GM23338 (cell line): Measurements from ENCODE around the gene HMGB4. TPM values are rescaled to one million over a fixed set of nuclear protein-coding genes. Genes with fewer than 3 reads are reported as not detected.

Source experiments
- ATAC-seq: fragments of 200-7000 bp; cut with Tn5 transposase; 3 replicates; pipeline ENCODE4 v1.9.1; 2020
- DNase-seq: peaks from one replicate; pipeline ENCODE4 v3.0.0-alpha.2; 2015; ENCODE audit warnings: low spot score
- H2AFZ ChIP-seq: fragments of 200-600 bp; sonication (generic); 2 replicates; pipeline ENCODE4 v1.8.0; 2016; ENCODE audit warnings: antibody characterized with exemption, mild to moderate bottlenecking, moderate library complexity
- H3F3A ChIP-seq: fragments of 200-600 bp; sonication (generic); replicated peaks from 2 replicates; pipeline ENCODE4 v1.8.0; 2017; ENCODE audit warnings: antibody characterized with exemption, mixed run types, low read depth
- H3K27ac ChIP-seq: fragments of 200-600 bp; sonication (generic); 2 replicates; pipeline ENCODE4 v1.6.1; 2016; ENCODE audit warnings: low read depth
- H3K27me3 ChIP-seq: fragments of 200-600 bp; sonication (generic); 2 replicates; pipeline ENCODE4 v1.8.0; 2016; ENCODE audit warnings: mild to moderate bottlenecking, mixed run types, moderate library complexity; ENCODE audit not compliant: insufficient read depth
- H3K36me3 ChIP-seq: fragments of 200-600 bp; sonication (generic); 2 replicates; pipeline ENCODE4 v1.8.0; 2016; ENCODE audit warnings: mild to moderate bottlenecking; ENCODE audit not compliant: insufficient read depth
- H3K4me1 ChIP-seq: fragments of 200-600 bp; sonication (generic); 2 replicates; pipeline ENCODE4 v1.8.0; 2016; ENCODE audit warnings: mild to moderate bottlenecking, moderate library complexity; ENCODE audit not compliant: insufficient read depth
- H3K4me2 ChIP-seq: fragments of 200-600 bp; sonication (generic); 2 replicates; pipeline ENCODE4 v1.7.1; 2017; ENCODE audit warnings: mixed run types
- H3K4me3 ChIP-seq: fragments of 200-600 bp; sonication (generic); 2 replicates; pipeline ENCODE4 v1.6.1; 2016; ENCODE audit warnings: mixed run types
- H3K79me2 ChIP-seq: fragments of 200-600 bp; sonication (generic); replicated peaks from 2 replicates; pipeline ENCODE4 v1.8.0; 2017; ENCODE audit warnings: mild to moderate bottlenecking; ENCODE audit not compliant: insufficient read depth
- H3K9me2 ChIP-seq: fragments of 200-600 bp; sonication (generic); 2 replicates; pipeline ENCODE4 v1.8.0; 2017; ENCODE audit not compliant: insufficient read depth
- H4K20me1 ChIP-seq: fragments of 200-600 bp; sonication (generic); replicated peaks from 2 replicates; pipeline ENCODE4 v1.8.0; 2017; ENCODE audit warnings: mild to moderate bottlenecking; ENCODE audit not compliant: insufficient read depth
- H3K27ac Mint-ChIP-seq: 2 replicates; pipeline ENCODE4 v1.8.0; 2020; ENCODE audit warnings: inconsistent platforms, mild to moderate bottlenecking, moderate library complexity, mixed read lengths
- H3K27me3 Mint-ChIP-seq: 3 replicates; pipeline ENCODE4 v1.8.0; 2022; ENCODE audit warnings: low read depth, mild to moderate bottlenecking, moderate library complexity, mixed read lengths, inconsistent platforms; ENCODE audit not compliant: insufficient read depth, poor library complexity
- H3K36me3 Mint-ChIP-seq: 3 replicates; pipeline ENCODE4 v1.8.0; 2021; ENCODE audit warnings: low read depth, mild to moderate bottlenecking, inconsistent platforms, moderate library complexity, mixed read lengths
- H3K4me1 Mint-ChIP-seq: 3 replicates; pipeline ENCODE4 v1.8.0; 2020; ENCODE audit warnings: mild to moderate bottlenecking, inconsistent platforms, mixed read lengths
- H3K4me3 Mint-ChIP-seq: 3 replicates; pipeline ENCODE4 v1.8.0; 2021; ENCODE audit warnings: moderate library complexity, mild to moderate bottlenecking, inconsistent platforms, mixed read lengths
- H3K9me3 Mint-ChIP-seq: 3 replicates; pipeline ENCODE4 v1.8.0; 2020; ENCODE audit warnings: moderate library complexity, mild to moderate bottlenecking, inconsistent platforms, mixed read lengths
- CREB1 ChIP-seq: fragments of 250-450 bp; sonication (Bioruptor Pico); IDR thresholded peaks from 2 replicates; pipeline ENCODE4 v1.5.0; 2020; ENCODE audit warnings: low read depth, mild to moderate bottlenecking, moderate library complexity
- EZH2phosphoT487 ChIP-seq: fragments of 200-600 bp; sonication (generic); IDR thresholded peaks from one replicate; pipeline ENCODE4 v1.8.1; 2018; ENCODE audit warnings: antibody characterized with exemption; ENCODE audit not compliant: unreplicated experiment
- JUNB ChIP-seq: IDR thresholded peaks from one replicate; pipeline ENCODE4 v1.6.1; 2016; ENCODE audit warnings: antibody characterized with exemption; ENCODE audit not compliant: unreplicated experiment
- NANOG ChIP-seq: IDR thresholded peaks from 2 replicates; pipeline ENCODE4 v1.6.1; 2016; ENCODE audit warnings: antibody characterized with exemption, borderline replicate concordance
- ZNF114 ChIP-seq: fragments of 250-450 bp; sonication (Bioruptor Pico); IDR thresholded peaks from 2 replicates; pipeline ENCODE4 v1.5.0; 2020; ENCODE audit warnings: mild to moderate bottlenecking, moderate library complexity
- ZNF331 ChIP-seq: fragments of 250-450 bp; sonication (Bioruptor Pico); IDR thresholded peaks from 2 replicates; pipeline ENCODE4 v1.5.0; 2020; ENCODE audit warnings: low read depth, mild to moderate bottlenecking, moderate library complexity
- polyA plus RNA-seq: library from polyadenylated mRNA; unstranded; fragments of >200 nt; fragmentation: Nextera tagmentation; extraction: Ambion mirVana; gene quantifications from 2 replicates; pipeline ENCODE4 v1.2.1, GENCODE V29; 2016
- total RNA-seq: library from RNA; depleted of rRNA; stranded (reverse); fragments of >200 nt; shearing (Covaris generic); gene quantifications from 2 replicates; pipeline ENCODE4 v1.2.3, GENCODE V29; 2014
- TF ChIP-seq, protein P1 (sequence below): fragments of 250-450 bp; sonication (Bioruptor Pico); IDR thresholded peaks from 2 replicates; pipeline ENCODE4 v1.5.0; 2020; ENCODE audit warnings: mild to moderate bottlenecking, moderate library complexity
- TF ChIP-seq, protein P2 (sequence below): IDR thresholded peaks from 2 replicates; pipeline ENCODE4 v1.6.1; 2016; ENCODE audit warnings: antibody characterized with exemption
- TF ChIP-seq, protein P3 (sequence below): IDR thresholded peaks from one replicate; pipeline ENCODE4 v1.6.1; 2018; ENCODE audit warnings: antibody characterized with exemption; ENCODE audit not compliant: unreplicated experiment

HMGB4 gene
- total and polyA plus RNA-seq, 2 experiments from 2014 or later: not detected

DNA sequence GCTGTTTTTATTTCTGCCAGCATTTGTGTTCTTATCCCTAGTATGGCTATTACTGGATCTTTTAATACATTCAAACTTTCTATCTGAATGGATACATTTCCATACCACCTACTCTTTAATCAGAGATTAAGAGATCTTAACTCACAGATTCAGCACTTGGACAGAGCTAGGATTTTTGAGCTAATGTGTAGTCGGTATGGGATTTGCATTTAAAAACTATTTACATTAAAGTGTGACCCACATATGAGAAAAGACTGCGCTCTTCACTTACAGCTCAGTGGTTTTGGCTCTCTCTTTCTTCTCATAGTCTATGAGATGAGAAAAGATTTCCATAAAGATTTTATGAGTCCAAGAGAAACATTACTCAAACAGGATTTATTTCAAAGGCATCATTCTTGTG, 16.4 kb downstream of the HMGB4 start:
- H3K36me3 ChIP-seq: no peaks in the 10 kb centered on the region
- peaks cover 5% of the 10 kb centered on the region; the same call in 1 of the 2 replicates for H3K9me2 ChIP-seq
- H3K36me3 Mint-ChIP-seq: peaks cover 3% of the 10 kb centered on the region; the same call in 2 of the 3 replicates

DNA sequence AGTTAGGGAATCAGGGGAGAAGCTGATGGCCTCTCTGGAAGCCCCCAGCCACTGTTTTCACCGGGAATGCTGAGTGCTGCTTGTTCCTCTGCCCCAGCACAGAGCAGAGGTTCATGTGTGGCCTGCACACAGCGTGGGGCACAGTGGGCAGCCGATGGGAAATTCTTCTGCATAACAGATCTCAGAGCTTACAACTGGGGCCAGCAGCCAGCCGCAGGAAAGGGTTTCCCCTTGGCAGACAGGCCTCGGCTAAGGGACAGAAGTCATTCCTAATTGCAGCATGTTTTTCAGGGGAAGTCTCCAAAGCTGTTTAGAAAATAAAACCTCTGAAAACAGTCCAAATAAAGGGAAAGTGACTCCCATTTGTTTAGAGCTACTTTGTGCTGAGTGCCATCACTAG, 22.6 kb downstream of the HMGB4 start:
- no peaks in the 10 kb centered on the region; the same call in 1 of the 2 replicates for H4K20me1 ChIP-seq
- no peaks in the 10 kb centered on the region for H3K79me2 ChIP-seq
- Mint-ChIP-seq H3K27me3 (peaks cover 5% of the 10 kb centered on the region), H3K9me3 (peaks cover 3% of the 10 kb centered on the region; the same call in 1 of the 3 replicates), H3K27ac (no peak overlapping the region), H3K4me1 (peaks cover 23% of the 10 kb centered on the region), H3K4me3 (no peak overlapping the region; the same call in 2 of the 3 replicates), H3K36me3 (0 out of 3 replicates have a peak, but pooled peaks cover 2% of the 10 kb centered on the region)
- no peak overlapping the region for H3K27ac ChIP-seq
- peaks cover 6% of the 10 kb centered on the region; the same call in 1 of the 2 replicates for H3K4me1 ChIP-seq
- H3K4me2 ChIP-seq: no peak overlapping the region
- ATAC-seq (peak; percentile 93), DNase-seq (peak; percentile 14)
- H3K27me3 ChIP-seq: no peaks in the 10 kb centered on the region
- no peaks in the 10 kb centered on the region for H3K9me2 ChIP-seq
- H2AFZ ChIP-seq: no peak overlapping the region
- H3K36me3 ChIP-seq: no peaks in the 10 kb centered on the region
- H3K4me3 ChIP-seq: no peak overlapping the region
- H3F3A ChIP-seq: no peaks in the 10 kb centered on the region
- TF ChIP-seq ZNF331 (CRISPR knock-in tag): no peak
- no peak for TF ChIP-seq CREB1 (CRISPR knock-in tag)
- no peak for TF ChIP-seq EZH2phosphoT487
- TF ChIP-seq NANOG: no peak
- TF ChIP-seq, protein P1, sequence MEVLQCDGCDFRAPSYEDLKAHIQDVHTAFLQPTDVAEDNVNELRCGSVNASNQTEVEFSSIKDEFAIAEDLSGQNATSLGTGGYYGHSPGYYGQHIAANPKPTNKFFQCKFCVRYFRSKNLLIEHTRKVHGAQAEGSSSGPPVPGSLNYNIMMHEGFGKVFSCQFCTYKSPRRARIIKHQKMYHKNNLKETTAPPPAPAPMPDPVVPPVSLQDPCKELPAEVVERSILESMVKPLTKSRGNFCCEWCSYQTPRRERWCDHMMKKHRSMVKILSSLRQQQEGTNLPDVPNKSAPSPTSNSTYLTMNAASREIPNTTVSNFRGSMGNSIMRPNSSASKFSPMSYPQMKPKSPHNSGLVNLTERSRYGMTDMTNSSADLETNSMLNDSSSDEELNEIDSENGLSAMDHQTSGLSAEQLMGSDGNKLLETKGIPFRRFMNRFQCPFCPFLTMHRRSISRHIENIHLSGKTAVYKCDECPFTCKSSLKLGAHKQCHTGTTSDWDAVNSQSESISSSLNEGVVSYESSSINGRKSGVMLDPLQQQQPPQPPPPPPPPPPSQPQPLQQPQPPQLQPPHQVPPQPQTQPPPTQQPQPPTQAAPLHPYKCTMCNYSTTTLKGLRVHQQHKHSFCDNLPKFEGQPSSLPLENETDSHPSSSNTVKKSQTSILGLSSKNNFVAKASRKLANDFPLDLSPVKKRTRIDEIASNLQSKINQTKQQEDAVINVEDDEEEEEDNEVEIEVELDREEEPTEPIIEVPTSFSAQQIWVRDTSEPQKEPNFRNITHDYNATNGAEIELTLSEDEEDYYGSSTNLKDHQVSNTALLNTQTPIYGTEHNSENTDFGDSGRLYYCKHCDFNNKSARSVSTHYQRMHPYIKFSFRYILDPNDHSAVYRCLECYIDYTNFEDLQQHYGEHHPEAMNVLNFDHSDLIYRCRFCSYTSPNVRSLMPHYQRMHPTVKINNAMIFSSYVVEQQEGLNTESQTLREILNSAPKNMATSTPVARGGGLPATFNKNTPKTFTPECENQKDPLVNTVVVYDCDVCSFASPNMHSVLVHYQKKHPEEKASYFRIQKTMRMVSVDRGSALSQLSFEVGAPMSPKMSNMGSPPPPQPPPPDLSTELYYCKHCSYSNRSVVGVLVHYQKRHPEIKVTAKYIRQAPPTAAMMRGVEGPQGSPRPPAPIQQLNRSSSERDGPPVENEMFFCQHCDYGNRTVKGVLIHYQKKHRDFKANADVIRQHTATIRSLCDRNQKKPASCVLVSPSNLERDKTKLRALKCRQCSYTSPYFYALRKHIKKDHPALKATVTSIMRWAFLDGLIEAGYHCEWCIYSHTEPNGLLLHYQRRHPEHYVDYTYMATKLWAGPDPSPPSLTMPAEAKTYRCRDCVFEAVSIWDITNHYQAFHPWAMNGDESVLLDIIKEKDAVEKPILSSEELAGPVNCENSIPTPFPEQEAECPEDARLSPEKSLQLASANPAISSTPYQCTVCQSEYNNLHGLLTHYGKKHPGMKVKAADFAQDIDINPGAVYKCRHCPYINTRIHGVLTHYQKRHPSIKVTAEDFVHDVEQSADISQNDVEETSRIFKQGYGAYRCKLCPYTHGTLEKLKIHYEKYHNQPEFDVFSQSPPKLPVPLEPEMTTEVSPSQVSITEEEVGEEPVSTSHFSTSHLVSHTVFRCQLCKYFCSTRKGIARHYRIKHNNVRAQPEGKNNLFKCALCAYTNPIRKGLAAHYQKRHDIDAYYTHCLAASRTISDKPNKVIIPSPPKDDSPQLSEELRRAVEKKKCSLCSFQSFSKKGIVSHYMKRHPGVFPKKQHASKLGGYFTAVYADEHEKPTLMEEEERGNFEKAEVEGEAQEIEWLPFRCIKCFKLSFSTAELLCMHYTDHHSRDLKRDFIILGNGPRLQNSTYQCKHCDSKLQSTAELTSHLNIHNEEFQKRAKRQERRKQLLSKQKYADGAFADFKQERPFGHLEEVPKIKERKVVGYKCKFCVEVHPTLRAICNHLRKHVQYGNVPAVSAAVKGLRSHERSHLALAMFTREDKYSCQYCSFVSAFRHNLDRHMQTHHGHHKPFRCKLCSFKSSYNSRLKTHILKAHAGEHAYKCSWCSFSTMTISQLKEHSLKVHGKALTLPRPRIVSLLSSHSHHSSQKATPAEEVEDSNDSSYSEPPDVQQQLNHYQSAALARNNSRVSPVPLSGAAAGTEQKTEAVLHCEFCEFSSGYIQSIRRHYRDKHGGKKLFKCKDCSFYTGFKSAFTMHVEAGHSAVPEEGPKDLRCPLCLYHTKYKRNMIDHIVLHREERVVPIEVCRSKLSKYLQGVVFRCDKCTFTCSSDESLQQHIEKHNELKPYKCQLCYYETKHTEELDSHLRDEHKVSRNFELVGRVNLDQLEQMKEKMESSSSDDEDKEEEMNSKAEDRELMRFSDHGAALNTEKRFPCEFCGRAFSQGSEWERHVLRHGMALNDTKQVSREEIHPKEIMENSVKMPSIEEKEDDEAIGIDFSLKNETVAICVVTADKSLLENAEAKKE: no peak
- no peak for TF ChIP-seq JUNB
- TF ChIP-seq ZNF114 (CRISPR knock-in tag): no peak

More for the DNA sequence above, 16.4 kb downstream of the HMGB4 start:
- Histone ChIP-seq H3K27ac (no peak overlapping the region), H3F3A (no peaks in the 10 kb centered on the region), H4K20me1 (no peaks in the 10 kb centered on the region; the same call in 1 of the 2 replicates), H3K27me3 (no peaks in the 10 kb centered on the region), H3K4me1 (no peaks in the 10 kb centered on the region), H3K4me3 (no peak overlapping the region), H3K79me2 (no peaks in the 10 kb centered on the region), H3K4me2 (no peak overlapping the region), H2AFZ (no peak overlapping the region)
- TF ChIP-seq, protein P2, sequence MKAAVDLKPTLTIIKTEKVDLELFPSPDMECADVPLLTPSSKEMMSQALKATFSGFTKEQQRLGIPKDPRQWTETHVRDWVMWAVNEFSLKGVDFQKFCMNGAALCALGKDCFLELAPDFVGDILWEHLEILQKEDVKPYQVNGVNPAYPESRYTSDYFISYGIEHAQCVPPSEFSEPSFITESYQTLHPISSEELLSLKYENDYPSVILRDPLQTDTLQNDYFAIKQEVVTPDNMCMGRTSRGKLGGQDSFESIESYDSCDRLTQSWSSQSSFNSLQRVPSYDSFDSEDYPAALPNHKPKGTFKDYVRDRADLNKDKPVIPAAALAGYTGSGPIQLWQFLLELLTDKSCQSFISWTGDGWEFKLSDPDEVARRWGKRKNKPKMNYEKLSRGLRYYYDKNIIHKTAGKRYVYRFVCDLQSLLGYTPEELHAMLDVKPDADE: no peak
- TF ChIP-seq, protein P3, sequence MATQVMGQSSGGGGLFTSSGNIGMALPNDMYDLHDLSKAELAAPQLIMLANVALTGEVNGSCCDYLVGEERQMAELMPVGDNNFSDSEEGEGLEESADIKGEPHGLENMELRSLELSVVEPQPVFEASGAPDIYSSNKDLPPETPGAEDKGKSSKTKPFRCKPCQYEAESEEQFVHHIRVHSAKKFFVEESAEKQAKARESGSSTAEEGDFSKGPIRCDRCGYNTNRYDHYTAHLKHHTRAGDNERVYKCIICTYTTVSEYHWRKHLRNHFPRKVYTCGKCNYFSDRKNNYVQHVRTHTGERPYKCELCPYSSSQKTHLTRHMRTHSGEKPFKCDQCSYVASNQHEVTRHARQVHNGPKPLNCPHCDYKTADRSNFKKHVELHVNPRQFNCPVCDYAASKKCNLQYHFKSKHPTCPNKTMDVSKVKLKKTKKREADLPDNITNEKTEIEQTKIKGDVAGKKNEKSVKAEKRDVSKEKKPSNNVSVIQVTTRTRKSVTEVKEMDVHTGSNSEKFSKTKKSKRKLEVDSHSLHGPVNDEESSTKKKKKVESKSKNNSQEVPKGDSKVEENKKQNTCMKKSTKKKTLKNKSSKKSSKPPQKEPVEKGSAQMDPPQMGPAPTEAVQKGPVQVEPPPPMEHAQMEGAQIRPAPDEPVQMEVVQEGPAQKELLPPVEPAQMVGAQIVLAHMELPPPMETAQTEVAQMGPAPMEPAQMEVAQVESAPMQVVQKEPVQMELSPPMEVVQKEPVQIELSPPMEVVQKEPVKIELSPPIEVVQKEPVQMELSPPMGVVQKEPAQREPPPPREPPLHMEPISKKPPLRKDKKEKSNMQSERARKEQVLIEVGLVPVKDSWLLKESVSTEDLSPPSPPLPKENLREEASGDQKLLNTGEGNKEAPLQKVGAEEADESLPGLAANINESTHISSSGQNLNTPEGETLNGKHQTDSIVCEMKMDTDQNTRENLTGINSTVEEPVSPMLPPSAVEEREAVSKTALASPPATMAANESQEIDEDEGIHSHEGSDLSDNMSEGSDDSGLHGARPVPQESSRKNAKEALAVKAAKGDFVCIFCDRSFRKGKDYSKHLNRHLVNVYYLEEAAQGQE: peak; percentile 58
- no peak for ATAC-seq
- H3K27ac Mint-ChIP-seq: no peak overlapping the region
- no peaks in the 10 kb centered on the region for H3K9me3 Mint-ChIP-seq
- no peaks in the 10 kb centered on the region for H3K27me3 Mint-ChIP-seq
- H3K4me3 Mint-ChIP-seq: no peak overlapping the region
- no peak for DNase-seq
- peaks cover 11% of the 10 kb centered on the region for H3K4me1 Mint-ChIP-seq
